K562 (cell line): ENCODE results near the gene ATP1A3. TPM values are rescaled to one million over a fixed set of nuclear protein-coding genes. Genes with fewer than 3 reads are reported as not detected.

ENCODE experiments used
- ADNP ChIP-seq: fragments of 200-800 bp; sonication (Bioruptor generic); IDR thresholded peaks from 2 replicates; pipeline ENCODE4 v1.6.1; 2016; ENCODE audit warnings: missing genetic modification characterization, missing compliant biosample characterization
- BHLHE40 ChIP-seq: IDR thresholded peaks from 2 replicates; pipeline ENCODE4 v1.6.1; 2011; ENCODE audit warnings: low read length, improper control_type of control experiment
- BRD9 ChIP-seq: fragments of 450-650 bp; IDR thresholded peaks from 2 replicates; pipeline ENCODE4 v1.6.1; 2018; ENCODE audit warnings: low read depth; ENCODE audit not compliant: partially characterized antibody
- CC2D1A ChIP-seq: fragments of 450-650 bp; IDR thresholded peaks from 2 replicates; pipeline ENCODE4 v1.6.1; 2017; ENCODE audit warnings: mild to moderate bottlenecking
- CEBPG ChIP-seq, 3 experiments: fragments of 200-800 bp in 1 of 3; sonication (Bioruptor generic) in 1 of 3; sonication (generic) in 1 of 3; formaldehyde crosslinking in 1 of 3; IDR thresholded peaks in 2 of 3; conservative IDR thresholded peaks in 1 of 3; 2 replicates each; pipeline versions ENCODE4 v1.6.1 to v1.8.0; 2016 to 2022; ENCODE audit warnings: missing compliant biosample characterization in 2 of 3, missing genetic modification characterization in 2 of 3, mild to moderate bottlenecking in 1 of 3, missing genetic modification reagents in 1 of 3
- DEAF1 ChIP-seq: fragments of 450-650 bp; formaldehyde crosslinking; IDR thresholded peaks from 2 replicates; pipeline ENCODE4 v1.4.0; 2020; ENCODE audit warnings: mild to moderate bottlenecking, moderate library complexity
- ESRRA ChIP-seq: fragments of 450-650 bp; IDR thresholded peaks from 2 replicates; pipeline ENCODE4 v1.6.1; 2014; ENCODE audit warnings: low read depth, mild to moderate bottlenecking, moderate library complexity, borderline replicate concordance
- FOS ChIP-seq: IDR thresholded peaks from 3 replicates; pipeline ENCODE4 v1.6.1; 2011; ENCODE audit not compliant: insufficient read length; ENCODE audit errors: extremely low read depth
- FOXA3 ChIP-seq, 2 experiments: fragments of 450-650 bp in 1 of 2; sonication (generic) in 1 of 2; formaldehyde crosslinking; IDR thresholded peaks in 1 of 2; conservative IDR thresholded peaks in 1 of 2; 2 replicates each; pipeline versions ENCODE4 v1.4.0 to v1.8.0; 2020 to 2022; ENCODE audit warnings: mild to moderate bottlenecking in 2 of 2, missing genetic modification reagents in 1 of 2
- LARP7 ChIP-seq: fragments of 450-650 bp; IDR thresholded peaks from 2 replicates; pipeline ENCODE4 v1.6.1; 2016
- NRF1 ChIP-seq, 2 experiments: fragments of 450-650 bp; IDR thresholded peaks in 1 of 2; conservative IDR thresholded peaks in 1 of 2; 2 replicates each; pipeline ENCODE4 v1.6.1; 2014; ENCODE audit warnings: mild to moderate bottlenecking in 2 of 2
- RNF219 ChIP-seq: fragments of 250-450 bp; sonication (Bioruptor Pico); IDR thresholded peaks from 2 replicates; pipeline ENCODE4 v1.5.0; 2022; ENCODE audit warnings: mild to moderate bottlenecking
- SAFB ChIP-seq: fragments of 200-400 bp; formaldehyde crosslinking; IDR thresholded peaks from 2 replicates; pipeline ENCODE4 v1.6.1; 2017; ENCODE audit warnings: low read depth, low read length, borderline replicate concordance
- SRSF1 ChIP-seq: fragments of 200-400 bp; formaldehyde crosslinking; IDR thresholded peaks from 2 replicates; pipeline ENCODE4 v1.6.1; 2017; ENCODE audit warnings: mild to moderate bottlenecking, low read depth, low read length, moderate library complexity
- YBX1 ChIP-seq: fragments of 450-650 bp; IDR thresholded peaks from 2 replicates; pipeline ENCODE4 v1.7.1; 2016; ENCODE audit warnings: mild to moderate bottlenecking
- ZC3H8 ChIP-seq: fragments of 450-650 bp; IDR thresholded peaks from 2 replicates; pipeline ENCODE4 v1.6.1; 2017
- ZNF444 ChIP-seq: fragments of 250-450 bp; sonication (Bioruptor Pico); IDR thresholded peaks from 2 replicates; pipeline ENCODE4 v1.4.0; 2020; ENCODE audit warnings: mild to moderate bottlenecking, moderate library complexity
- ZNF766 ChIP-seq: fragments of 200-800 bp; sonication (Bioruptor generic); conservative IDR thresholded peaks from 2 replicates; pipeline ENCODE4 v1.6.1; 2016; ENCODE audit warnings: missing genetic modification characterization, missing compliant biosample characterization
- ZZZ3 ChIP-seq: fragments of 450-650 bp; IDR thresholded peaks from 2 replicates; pipeline ENCODE4 v1.6.1; 2016; ENCODE audit warnings: antibody characterized with exemption, mild to moderate bottlenecking, moderate library complexity
- polyA plus RNA-seq, 8 experiments: library from polyadenylated mRNA; depleted of rRNA in 4 of 8; stranded (reverse) in 5 of 8; unstranded in 3 of 8; fragments of >200 nt; fragmentation: Nextera tagmentation in 2 of 8; fragmentation: Illumina TruSeq in 1 of 8; extraction: Ambion mirVana in 2 of 8; extraction: Trizol in 1 of 8; gene quantifications; 2 replicates each; pipeline versions ENCODE4 v1.2.1 to v1.2.3, GENCODE V29; 2011 to 2014; ENCODE audit warnings: inconsistent platforms in 1 of 8, missing spikeins in 1 of 8
- total RNA-seq, 7 experiments: library from RNA; depleted of rRNA in 6 of 7; stranded (reverse); fragments of >200 nt in 6 of 7; fragmentation: Illumina TruSeq in 2 of 7; extraction: Trizol in 2 of 7; gene quantifications; 2 replicates each; pipeline versions ENCODE4 v1.2.1 to v1.2.3, GENCODE V29; 2011 to 2021; ENCODE audit warnings: low replicate concordance in 1 of 7
- TF ChIP-seq, protein P1 (sequence below): fragments of 250-450 bp; sonication (Bioruptor Pico); IDR thresholded peaks from 2 replicates; pipeline ENCODE4 v1.8.0; 2021; ENCODE audit warnings: moderate library complexity, mild to moderate bottlenecking, inconsistent platforms
- TF ChIP-seq, protein P2 (sequence below): fragments of 450-650 bp; formaldehyde crosslinking; IDR thresholded peaks from 2 replicates; pipeline ENCODE4 v1.4.0; 2022; ENCODE audit warnings: missing genetic modification characterization

ATP1A3 gene
- total and polyA plus RNA-seq, 9 of the 15 experiments (the other 6 are each of a cell fraction or from before 2014, with no cell fraction given), result 0.03 to 1.0 (median 0.17) TPM; not detected in 3

DNA sequence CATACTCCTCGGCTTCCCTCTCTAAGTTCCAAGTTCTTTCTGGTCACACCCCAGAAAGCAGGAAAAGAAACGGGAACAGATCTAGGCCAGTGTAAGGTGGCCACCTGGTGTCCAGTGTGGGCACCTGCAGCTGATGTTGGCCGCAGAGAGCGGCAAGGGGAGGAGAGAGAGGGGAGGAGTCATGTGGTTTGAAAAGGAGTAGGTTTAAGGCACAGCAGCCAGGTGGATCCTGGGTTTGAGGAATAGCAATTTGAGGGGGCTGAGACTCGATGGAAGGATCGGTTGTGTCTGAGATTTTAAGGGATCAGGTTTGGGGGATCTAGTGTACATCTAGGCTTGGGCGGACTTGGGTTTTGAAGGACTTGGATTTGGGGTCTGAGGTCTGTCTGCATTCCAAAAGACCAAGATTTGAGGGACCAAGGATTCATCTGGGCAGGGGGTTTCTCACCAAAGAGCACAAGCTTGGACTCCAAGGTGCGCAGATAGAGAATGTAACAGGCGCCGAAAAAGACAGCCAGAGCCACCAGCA is 36.1 kb downstream of the ATP1A3 start (continued):
- TF ChIP-seq CEBPG (CRISPR knock-in tag; IDR thresholded peaks at IDR 0.05) (no peak), CEBPG (tag; conservative IDR thresholded peaks at IDR 0.05 in 1 of 2, IDR thresholded peaks at IDR 0.05 in 1 of 2) (no peak), ZC3H8 (no peak), ZNF766 (CRISPR knock-in tag) (no peak), ESRRA (peak; percentile 13; the same call in 1 of the 2 replicates), BHLHE40 (0 out of 2 replicates have a peak, but pooled peaks have one; percentile 24), DEAF1 (CRISPR knock-in tag) (peak; percentile 79), CC2D1A (peak; percentile 42; the same call in 1 of the 2 replicates), LARP7 (0 out of 2 replicates have a peak, but pooled peaks have one; percentile 14), SAFB (no peak), NRF1 (conservative IDR thresholded peaks at IDR 0.05 in 1 of 2, IDR thresholded peaks at IDR 0.05 in 1 of 2) (no peak; a peak in 1 of 4 replicates), ZZZ3 (no peak), FOS (no peak), FOXA3 (CRISPR knock-in tag; conservative IDR thresholded peaks at IDR 0.05 in 1 of 2, IDR thresholded peaks at IDR 0.05 in 1 of 2) (no peak), SRSF1 (no peak), RNF219 (no peak), ZNF444 (CRISPR knock-in tag) (no peak), YBX1 (no peak), BRD9 (no peak), ADNP (tag) (no peak)
- TF ChIP-seq, protein P1, sequence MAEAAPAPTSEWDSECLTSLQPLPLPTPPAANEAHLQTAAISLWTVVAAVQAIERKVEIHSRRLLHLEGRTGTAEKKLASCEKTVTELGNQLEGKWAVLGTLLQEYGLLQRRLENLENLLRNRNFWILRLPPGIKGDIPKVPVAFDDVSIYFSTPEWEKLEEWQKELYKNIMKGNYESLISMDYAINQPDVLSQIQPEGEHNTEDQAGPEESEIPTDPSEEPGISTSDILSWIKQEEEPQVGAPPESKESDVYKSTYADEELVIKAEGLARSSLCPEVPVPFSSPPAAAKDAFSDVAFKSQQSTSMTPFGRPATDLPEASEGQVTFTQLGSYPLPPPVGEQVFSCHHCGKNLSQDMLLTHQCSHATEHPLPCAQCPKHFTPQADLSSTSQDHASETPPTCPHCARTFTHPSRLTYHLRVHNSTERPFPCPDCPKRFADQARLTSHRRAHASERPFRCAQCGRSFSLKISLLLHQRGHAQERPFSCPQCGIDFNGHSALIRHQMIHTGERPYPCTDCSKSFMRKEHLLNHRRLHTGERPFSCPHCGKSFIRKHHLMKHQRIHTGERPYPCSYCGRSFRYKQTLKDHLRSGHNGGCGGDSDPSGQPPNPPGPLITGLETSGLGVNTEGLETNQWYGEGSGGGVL (CRISPR knock-in tag), result no peak
- TF ChIP-seq, protein P2, sequence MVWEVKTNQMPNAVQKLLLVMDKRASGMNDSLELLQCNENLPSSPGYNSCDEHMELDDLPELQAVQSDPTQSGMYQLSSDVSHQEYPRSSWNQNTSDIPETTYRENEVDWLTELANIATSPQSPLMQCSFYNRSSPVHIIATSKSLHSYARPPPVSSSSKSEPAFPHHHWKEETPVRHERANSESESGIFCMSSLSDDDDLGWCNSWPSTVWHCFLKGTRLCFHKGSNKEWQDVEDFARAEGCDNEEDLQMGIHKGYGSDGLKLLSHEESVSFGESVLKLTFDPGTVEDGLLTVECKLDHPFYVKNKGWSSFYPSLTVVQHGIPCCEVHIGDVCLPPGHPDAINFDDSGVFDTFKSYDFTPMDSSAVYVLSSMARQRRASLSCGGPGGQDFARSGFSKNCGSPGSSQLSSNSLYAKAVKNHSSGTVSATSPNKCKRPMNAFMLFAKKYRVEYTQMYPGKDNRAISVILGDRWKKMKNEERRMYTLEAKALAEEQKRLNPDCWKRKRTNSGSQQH (CRISPR knock-in tag), result no peak
